WTC11 (cell line): ENCODE measurements around the gene ZNF607. TPM values are rescaled to one million over a fixed set of nuclear protein-coding genes. Genes with fewer than 3 reads are reported as not detected.

Experiments
- ATAC-seq: fragments of 200-7000 bp; cut with Tn5 transposase; 2 replicates; pipeline ENCODE4 v1.10.0; 2021; ENCODE audit warnings: mild to moderate bottlenecking, moderate library complexity
- CTCF ChIA-PET: fragments of 300-600 bp; sonication (Branson Sonifier 250); formaldehyde crosslinking; loops from one replicate; lab custom pipeline; 2021; ENCODE audit warnings: antibody characterized with exemption; lab: Charles Lee
- POLR2A ChIA-PET: fragments of 350-600 bp; sonication (Branson Sonifier 250); formaldehyde crosslinking; loops from one replicate; lab custom pipeline; 2021; ENCODE audit warnings: antibody characterized with exemption; lab: Charles Lee
- DNase-seq: peaks from one replicate; pipeline ENCODE4 v3.0.0; 2021; ENCODE audit warnings: low spot score
- H3K27ac Mint-ChIP-seq: 2 replicates; pipeline ENCODE4 v1.8.0; 2021; ENCODE audit warnings: mixed read lengths
- H3K27me3 Mint-ChIP-seq: 2 replicates; pipeline ENCODE4 v1.8.0; 2021; ENCODE audit warnings: low read depth, mild to moderate bottlenecking, moderate library complexity, mixed read lengths
- H3K36me3 Mint-ChIP-seq: 2 replicates; pipeline ENCODE4 v1.8.0; 2021; ENCODE audit warnings: mixed read lengths
- H3K4me1 Mint-ChIP-seq: 2 replicates; pipeline ENCODE4 v1.8.0; 2022; ENCODE audit warnings: mixed read lengths
- H3K4me3 Mint-ChIP-seq: 2 replicates; pipeline ENCODE4 v1.8.0; 2021; ENCODE audit warnings: mild to moderate bottlenecking, moderate library complexity, mixed read lengths
- H3K9me3 Mint-ChIP-seq: 2 replicates; pipeline ENCODE4 v1.8.0; 2021; ENCODE audit warnings: mixed read lengths
- CBFB ChIP-seq: sonication (generic); formaldehyde crosslinking; IDR thresholded peaks from 2 replicates; pipeline ENCODE4 v1.8.1; 2022; ENCODE audit warnings: mild to moderate bottlenecking, low read depth, missing genetic modification reagents
- E2F1 ChIP-seq: sonication (generic); formaldehyde crosslinking; IDR thresholded peaks from 2 replicates; pipeline ENCODE4 v1.8.0; 2022; ENCODE audit warnings: mild to moderate bottlenecking, missing genetic modification reagents
- E2F5 ChIP-seq: sonication (generic); formaldehyde crosslinking; IDR thresholded peaks from 2 replicates; pipeline ENCODE4 v1.8.1; 2022; ENCODE audit warnings: mild to moderate bottlenecking, moderate library complexity, missing genetic modification reagents
- JAZF1 ChIP-seq: fragments of 250-450 bp; sonication (Bioruptor Pico); IDR thresholded peaks from 2 replicates; pipeline ENCODE4 v1.9.0; 2021; ENCODE audit warnings: moderate library complexity, mild to moderate bottlenecking, inconsistent platforms
- KAT7 ChIP-seq: sonication (generic); formaldehyde crosslinking; IDR thresholded peaks from 2 replicates; pipeline ENCODE4 v1.8.1; 2023; ENCODE audit warnings: missing genetic modification reagents, mild to moderate bottlenecking, borderline replicate concordance
- MAX ChIP-seq: sonication (generic); formaldehyde crosslinking; IDR thresholded peaks from 2 replicates; pipeline ENCODE4 v1.8.0; 2022; ENCODE audit warnings: mild to moderate bottlenecking, missing genetic modification reagents
- MYBL2 ChIP-seq: sonication (generic); formaldehyde crosslinking; IDR thresholded peaks from 2 replicates; pipeline ENCODE4 v1.8.1; 2023; ENCODE audit warnings: mild to moderate bottlenecking, moderate library complexity, missing genetic modification reagents
- NR2C2 ChIP-seq: sonication (generic); formaldehyde crosslinking; IDR thresholded peaks from 2 replicates; pipeline ENCODE4 v1.8.0; 2022; ENCODE audit warnings: mild to moderate bottlenecking, missing genetic modification reagents
- PRDM15 ChIP-seq: sonication (generic); formaldehyde crosslinking; IDR thresholded peaks from 2 replicates; pipeline ENCODE4 v1.8.0; 2022; ENCODE audit warnings: missing genetic modification reagents
- RELA ChIP-seq: sonication (generic); formaldehyde crosslinking; IDR thresholded peaks from 2 replicates; pipeline ENCODE4 v1.8.1; 2022; ENCODE audit warnings: missing genetic modification reagents, mild to moderate bottlenecking, borderline replicate concordance
- TCF7 ChIP-seq: sonication (generic); formaldehyde crosslinking; IDR thresholded peaks from 2 replicates; pipeline ENCODE4 v1.8.0; 2022; ENCODE audit warnings: mild to moderate bottlenecking, low read depth, missing genetic modification reagents, moderate library complexity
- ZBTB43 ChIP-seq: sonication (generic); formaldehyde crosslinking; IDR thresholded peaks from 2 replicates; pipeline ENCODE4 v1.8.1; 2023; ENCODE audit warnings: mild to moderate bottlenecking, missing genetic modification reagents
- ZMAT4 ChIP-seq: fragments of 250-450 bp; sonication (Bioruptor Pico); IDR thresholded peaks from 2 replicates; pipeline ENCODE4 v1.9.0; 2021; ENCODE audit warnings: mild to moderate bottlenecking
- ZNF121 ChIP-seq: sonication (generic); formaldehyde crosslinking; IDR thresholded peaks from 2 replicates; pipeline ENCODE4 v1.8.0; 2023; ENCODE audit warnings: missing genetic modification reagents
- ZNF138 ChIP-seq: sonication (generic); formaldehyde crosslinking; conservative IDR thresholded peaks from 2 replicates; pipeline ENCODE4 v1.8.1; 2022; ENCODE audit warnings: mild to moderate bottlenecking, moderate library complexity, missing genetic modification reagents
- total RNA-seq: library from RNA; stranded (reverse); gene quantifications from 3 replicates; pipeline ENCODE4 v1.2.3, GENCODE V29; 2021

ZNF607 gene
- total RNA-seq, 1 experiment from 2014 or later, result 17.5 TPM

GRCh38 chr19:37683520-37683919 is 36.0 kb downstream of the ZNF607 start:
- no peak overlapping the region for H3K27ac Mint-ChIP-seq

More at GRCh38 chr19:37683520-37683919, 36.0 kb downstream of the ZNF607 start:
- Mint-ChIP-seq H3K36me3 (peaks cover 10% of the 10 kb centered on the region), H3K9me3 (peaks cover 31% of the 10 kb centered on the region), H3K4me1 (no peaks in the 10 kb centered on the region), H3K27me3 (no peaks in the 10 kb centered on the region; the same call in 1 of the 2 replicates), H3K4me3 (no peak overlapping the region)
- DNase-seq, result no peak
- no peak for ATAC-seq
- ChIA-PET POLR2A (no interaction called here), CTCF (no interaction called here)
- no peak for TF ChIP-seq ZNF138 (CRISPR knock-in tag)
- no peak for TF ChIP-seq PRDM15
- TF ChIP-seq ZBTB43 (CRISPR knock-in tag), result no peak
- no peak for TF ChIP-seq NR2C2
- no peak for TF ChIP-seq E2F1 (CRISPR knock-in tag)
- no peak for TF ChIP-seq MAX (CRISPR knock-in tag)
- no peak for TF ChIP-seq RELA
- no peak for TF ChIP-seq KAT7 (CRISPR knock-in tag)
- no peak for TF ChIP-seq ZMAT4 (CRISPR knock-in tag)
- TF ChIP-seq ZNF121 (CRISPR knock-in tag), result no peak
- no peak for TF ChIP-seq TCF7 (CRISPR knock-in tag)
- no peak for TF ChIP-seq E2F5 (CRISPR knock-in tag)
- TF ChIP-seq CBFB (CRISPR knock-in tag), result no peak
- no peak for TF ChIP-seq JAZF1 (CRISPR knock-in tag)
- TF ChIP-seq MYBL2 (CRISPR knock-in tag), result no peak
